NCI-H2196 (cell line): ENCODE measurements around the gene ABCG4.
A peak's percentile ranks its signal among the peaks of the same experiment; 100 is the strongest.
"Not testable (repeated sequence)": the region's sequence is repeated elsewhere in the genome, so short reads cannot be mapped to it uniquely, and the experiment has no call there.

Experiments used
- DNase-seq: peaks from one replicate; lab custom pipeline; 2025; ENCODE audit not compliant: unreplicated experiment; lab: John Stamatoyannopoulos, UW

ABCG4 gene

DNA sequence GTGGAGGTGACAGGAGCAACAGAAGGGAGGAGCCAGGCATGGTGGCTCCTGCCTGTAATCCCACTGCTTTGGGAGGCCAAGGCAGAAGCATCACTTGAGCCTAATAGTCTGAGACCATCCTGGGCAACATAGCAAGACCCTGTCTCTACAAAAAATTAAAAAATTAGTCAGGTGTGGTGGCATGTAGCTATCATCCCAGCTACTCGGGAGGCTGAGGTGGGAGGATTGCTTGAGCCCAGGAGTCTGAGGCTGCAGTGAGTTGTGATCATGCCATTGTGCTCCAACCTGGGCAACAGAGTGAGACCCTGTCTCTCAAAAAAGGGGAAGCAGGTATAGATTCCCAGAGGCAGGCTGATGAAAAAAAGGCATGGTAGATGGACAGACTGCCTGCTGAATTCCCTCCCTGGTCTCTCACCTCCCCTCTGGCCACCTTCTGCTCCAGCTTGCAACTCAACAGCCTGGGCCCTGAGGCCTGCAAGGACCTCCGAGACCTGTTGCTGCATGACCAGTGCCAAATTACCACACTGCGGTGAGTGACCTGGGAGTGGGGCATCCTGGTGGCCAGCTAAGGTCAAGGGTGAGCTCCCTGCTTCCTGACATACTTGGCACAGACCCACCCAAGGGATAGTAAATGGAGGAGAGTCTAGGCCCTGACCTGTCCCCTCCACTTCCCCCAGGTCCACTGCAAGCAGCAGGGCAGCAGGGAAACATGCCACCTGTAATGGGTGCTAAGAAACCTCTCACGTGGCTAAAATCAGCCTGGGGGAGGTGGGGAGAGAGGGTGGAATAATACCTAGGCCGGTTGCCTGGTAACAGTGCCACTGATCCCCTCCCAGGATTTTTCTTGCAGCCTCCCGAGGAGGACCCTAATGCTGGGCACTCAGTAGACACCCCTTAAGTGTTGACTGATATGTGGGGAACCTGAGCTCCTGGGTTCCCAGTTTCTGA lies 32.2 kb downstream of the ABCG4 start:
- no peak for DNase-seq

DNA sequence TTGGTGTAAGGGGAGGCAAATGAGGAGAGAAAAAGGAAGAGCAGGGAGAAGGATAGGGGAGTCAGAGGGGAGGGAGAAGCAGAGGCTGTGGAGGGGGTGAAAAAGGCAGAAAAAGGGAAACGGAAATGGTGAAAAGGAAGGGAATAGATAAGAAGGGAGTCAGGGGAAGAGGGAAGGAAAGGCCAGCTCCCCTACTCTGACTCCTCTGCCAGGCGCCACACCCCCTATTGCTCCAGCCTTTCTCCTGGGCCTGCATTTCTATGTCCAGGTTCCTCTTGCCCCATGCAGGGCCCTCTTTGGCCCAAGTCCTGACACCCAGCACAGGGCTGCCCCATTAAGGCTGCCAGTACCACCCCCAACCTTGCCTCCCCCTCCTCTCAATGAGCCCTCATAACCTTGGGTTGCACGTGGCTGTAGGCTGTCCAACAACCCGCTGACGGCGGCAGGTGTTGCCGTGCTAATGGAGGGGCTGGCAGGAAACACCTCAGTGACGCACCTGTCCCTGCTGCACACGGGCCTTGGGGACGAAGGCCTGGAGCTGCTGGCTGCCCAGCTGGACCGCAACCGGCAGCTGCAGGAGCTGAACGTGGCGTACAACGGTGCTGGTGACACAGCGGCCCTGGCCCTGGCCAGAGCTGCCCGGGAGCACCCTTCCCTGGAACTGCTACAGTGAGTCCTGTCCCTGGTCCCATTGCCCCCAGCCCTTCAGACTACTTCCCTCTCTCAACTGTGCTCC lies 33.0 kb downstream of the ABCG4 start:
- DNase-seq, result no peak

- DNase-seq, result not testable (repeated sequence)
These were observed 35.5 kb downstream of the ABCG4 start for GRCh38 chr11:119184399-119184798.

GRCh38 chr11:119185981-119186634 lies 37.3 kb downstream of the ABCG4 start:
- no peak for DNase-seq

GRCh38 chr11:119187123-119187892 lies 38.5 kb downstream of the ABCG4 start:
- DNase-seq, result no peak

DNA sequence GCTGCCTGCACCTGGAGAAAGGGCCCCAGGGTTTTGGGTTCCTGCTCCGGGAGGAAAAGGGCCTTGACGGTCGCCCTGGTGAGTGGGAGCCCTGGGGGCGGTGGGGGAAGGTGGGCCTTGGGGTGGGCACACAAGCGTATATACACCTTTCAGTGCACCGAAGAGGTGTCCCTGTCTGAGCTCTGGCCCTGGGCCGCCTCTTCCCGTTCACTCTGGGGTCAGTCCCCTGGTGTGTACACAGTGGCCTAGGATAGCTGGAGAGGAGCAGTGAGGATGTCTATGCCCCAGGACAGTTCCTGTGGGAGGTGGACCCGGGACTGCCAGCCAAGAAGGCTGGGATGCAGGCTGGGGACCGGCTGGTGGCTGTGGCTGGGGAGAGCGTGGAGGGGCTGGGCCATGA lies 39.2 kb downstream of the ABCG4 start:
- no peak for DNase-seq

DNA sequence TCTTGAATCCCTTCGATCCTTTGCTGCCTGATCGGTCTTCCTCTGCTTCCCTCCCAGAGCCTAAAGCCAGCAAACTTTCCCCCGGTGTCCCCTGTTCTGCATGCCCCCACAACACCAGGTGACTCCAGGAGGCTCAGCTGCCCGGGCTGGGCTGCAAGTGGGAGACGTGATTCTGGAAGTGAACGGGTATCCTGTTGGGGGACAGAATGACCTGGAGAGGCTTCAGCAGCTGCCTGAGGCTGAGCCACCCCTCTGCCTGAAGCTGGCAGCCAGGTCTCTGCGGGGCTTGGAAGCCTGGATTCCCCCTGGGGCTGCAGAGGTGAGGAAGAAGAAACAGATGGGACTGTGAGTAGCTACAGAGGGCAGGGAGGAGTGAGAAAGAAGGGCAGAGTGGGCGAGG lies 40.0 kb downstream of the ABCG4 start:
- DNase-seq, result no peak

- no peak for DNase-seq
These were observed 40.5 kb downstream of the ABCG4 start for GRCh38 chr11:119189393-119189792.

DNA sequence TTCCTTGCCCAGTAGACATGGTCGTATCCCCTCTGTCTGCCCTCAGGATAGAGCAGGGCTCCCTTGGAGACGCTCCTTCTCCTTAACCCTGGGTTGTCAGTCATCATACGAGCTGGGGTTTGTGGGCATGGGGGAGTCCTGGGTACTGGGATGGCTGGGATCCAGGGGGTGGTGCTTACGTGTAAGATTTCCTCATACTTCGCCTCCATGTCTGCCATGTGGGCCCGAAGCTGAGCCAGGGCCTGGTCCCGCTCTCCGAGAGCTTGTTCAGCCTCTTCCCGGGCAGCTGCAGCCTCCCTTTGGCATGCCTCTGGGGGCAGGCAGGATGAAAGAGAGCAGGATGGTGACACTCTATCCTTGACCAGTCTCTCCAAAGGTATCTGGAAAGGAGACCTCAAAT lies 41.7 kb downstream of the ABCG4 start:
- DNase-seq, result no peak

- not testable (repeated sequence) for DNase-seq
These were observed 42.4 kb downstream of the ABCG4 start for GRCh38 chr11:119191265-119191664.

GRCh38 chr11:119192111-119192510 lies 43.3 kb downstream of the ABCG4 start:
- no peak for DNase-seq

DNA sequence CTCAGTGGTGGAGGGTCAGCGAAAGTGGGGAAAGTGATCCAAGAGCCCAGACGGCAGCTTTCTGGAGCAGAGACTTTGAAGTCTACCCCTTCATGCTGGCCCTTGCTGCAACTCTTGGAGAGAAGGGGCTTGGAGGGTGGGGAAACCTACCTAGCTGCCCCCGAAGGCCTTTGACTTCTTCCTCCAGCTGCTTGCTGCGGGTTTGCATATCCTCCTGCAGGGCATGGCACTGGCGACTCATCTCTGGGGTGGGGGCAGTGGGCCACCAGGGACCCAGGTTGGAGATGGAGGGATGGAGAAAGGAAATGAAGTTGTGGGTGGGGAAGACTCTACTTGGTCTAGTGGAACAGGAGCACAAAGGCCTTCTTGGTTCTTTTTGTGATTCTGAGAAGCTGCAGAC lies 44.1 kb downstream of the ABCG4 start:
- DNase-seq, result no peak

DNA sequence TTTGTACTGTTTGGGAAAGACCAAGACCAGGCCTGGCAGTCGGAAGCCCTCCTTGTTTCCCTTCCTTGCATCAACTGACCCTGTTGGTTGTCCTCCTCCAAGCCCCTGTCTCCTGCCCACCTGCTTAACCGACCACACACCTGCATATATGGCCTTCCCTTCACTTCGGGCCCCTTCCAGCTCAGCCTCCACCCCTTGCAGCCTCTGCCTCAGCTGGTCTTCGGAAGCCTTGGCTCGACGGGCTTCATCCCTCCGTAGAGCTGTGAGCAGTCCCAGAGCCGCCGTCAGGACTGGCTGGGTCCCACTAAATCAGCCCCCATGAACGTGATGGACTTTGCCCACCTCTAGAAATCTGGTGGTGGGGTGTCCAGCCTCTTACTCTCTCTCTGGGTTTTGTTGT lies 44.8 kb downstream of the ABCG4 start:
- DNase-seq, result no peak

GRCh38 chr11:119194811-119195440 lies 46.1 kb downstream of the ABCG4 start:
- no peak for DNase-seq

DNA sequence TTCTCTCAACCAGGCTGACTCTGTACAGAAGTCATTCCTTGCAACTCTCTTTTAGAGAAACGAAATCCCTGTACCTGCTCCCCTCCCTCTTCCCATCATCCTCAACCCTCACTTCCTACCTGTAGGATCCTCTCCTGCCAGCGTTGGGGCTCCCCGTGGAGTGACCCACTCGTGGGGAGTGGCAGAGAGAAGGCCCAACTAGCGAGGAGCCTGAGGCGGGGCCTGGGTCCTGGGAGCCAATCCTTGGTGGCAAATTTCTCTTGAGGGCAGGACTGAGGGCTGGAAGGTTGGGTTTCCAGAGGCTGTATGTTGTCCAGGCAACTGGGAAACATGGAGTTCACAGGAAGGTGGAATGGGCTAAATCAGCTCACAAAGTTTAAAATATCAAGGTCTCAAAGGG lies 46.8 kb downstream of the ABCG4 start:
- peak; percentile 80 for DNase-seq

DNA sequence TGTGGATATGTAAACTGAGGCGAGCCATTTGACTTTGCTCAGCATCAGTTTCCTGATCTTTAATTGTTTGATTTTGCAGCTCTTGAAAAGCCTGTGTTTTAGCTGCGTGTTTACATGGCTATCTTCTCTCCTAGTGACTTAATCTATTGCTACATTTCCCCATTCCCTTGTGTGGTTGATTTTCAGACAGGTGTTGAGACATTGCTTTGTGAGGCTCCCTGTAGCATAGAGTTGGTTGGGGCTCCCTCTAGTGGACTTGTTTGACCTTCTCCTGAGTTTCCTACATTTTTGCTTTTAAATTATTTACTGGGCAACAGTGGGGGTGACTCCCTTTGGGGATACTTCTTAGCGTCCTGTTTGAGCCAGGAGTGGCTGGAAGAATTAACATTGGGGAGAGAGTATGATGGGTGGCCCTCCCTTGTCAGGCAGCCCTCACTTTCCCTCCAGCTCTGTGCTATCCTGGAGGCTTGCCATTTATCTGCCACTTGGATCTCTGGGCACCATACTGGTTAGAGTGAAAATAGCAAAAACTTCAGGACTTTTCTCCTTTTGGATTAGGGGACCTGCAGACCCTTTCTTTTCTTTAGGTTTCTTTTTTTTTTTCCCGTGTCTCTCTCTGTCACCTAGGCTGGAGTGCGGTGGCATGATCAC lies 48.1 kb downstream of the ABCG4 start:
- peak; percentile 90 for DNase-seq

- no peak for DNase-seq
These were observed 50.1 kb downstream of the ABCG4 start for GRCh38 chr11:119198925-119199324.

GRCh38 chr11:119201236-119201635 lies 52.4 kb downstream of the ABCG4 start:
- not testable (repeated sequence) for DNase-seq

DNA sequence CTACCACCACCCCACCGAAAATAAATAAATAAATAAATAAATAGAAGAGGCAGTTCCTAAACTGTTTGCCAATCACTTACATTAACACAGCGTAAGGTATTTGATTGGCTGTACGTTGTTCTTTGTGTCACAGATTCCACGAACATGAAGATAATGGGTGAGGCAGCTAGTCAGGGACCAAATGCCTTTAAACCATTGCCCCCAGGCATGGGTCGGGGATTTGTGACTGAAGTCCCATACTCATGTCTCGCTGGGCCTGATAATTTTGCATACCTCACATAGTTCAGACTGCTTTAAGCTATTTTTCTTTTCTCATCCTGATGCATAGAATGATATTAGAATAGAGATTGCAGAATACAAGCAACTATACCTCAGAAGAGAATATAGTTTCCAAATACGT lies 53.7 kb downstream of the ABCG4 start:
- DNase-seq, result no peak

DNA sequence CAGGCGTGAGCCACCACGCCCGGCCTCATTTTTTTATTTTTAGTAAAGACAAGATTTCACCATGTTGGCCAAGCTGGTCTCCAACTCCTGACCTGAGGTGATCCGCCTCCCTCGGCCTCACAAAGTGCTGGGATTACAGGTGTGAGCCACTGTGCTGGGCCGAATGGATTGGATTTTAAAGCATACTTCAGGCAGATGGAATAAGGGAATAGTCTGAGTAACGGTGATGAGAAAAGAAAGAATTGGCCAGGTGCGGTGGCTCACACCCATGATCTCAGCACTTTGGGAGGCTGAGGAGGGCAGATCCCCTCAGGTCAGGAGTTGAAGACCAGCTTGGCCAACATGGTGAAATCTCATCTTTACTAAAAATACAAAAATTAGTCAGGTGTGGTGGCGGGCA lies 55.2 kb downstream of the ABCG4 start:
- no peak for DNase-seq
